ENCODE measurements around the gene TMEM131.

TMEM131 gene

GRCh38 chr2:97731274-97732020 lies 264.3 kb downstream of the TMEM131 start:
- in situ Hi-C loops (cut with MboI; ENCODE audit: low sequenced_read_pairs) = no loop called here

- in situ Hi-C loops (cut with MboI; ENCODE audit: low sequenced_read_pairs) = no loop called here
Observed at GRCh38 chr2:97730245-97730644, 265.5 kb downstream of the TMEM131 start.

- in situ Hi-C loops (cut with MboI; ENCODE audit: low sequenced_read_pairs) = no loop called here
Observed at GRCh38 chr2:97728091-97728731, 267.5 kb downstream of the TMEM131 start.

GRCh38 chr2:97727296-97727695 lies 268.5 kb downstream of the TMEM131 start:
- in situ Hi-C loops (cut with MboI; ENCODE audit: low sequenced_read_pairs) = no loop called here

GRCh38 chr2:97726261-97727064 lies 269.3 kb downstream of the TMEM131 start:
- in situ Hi-C loops (cut with MboI; ENCODE audit: low sequenced_read_pairs) = no loop called here

- in situ Hi-C loops (cut with MboI; ENCODE audit: low sequenced_read_pairs) = no loop called here
Observed at GRCh38 chr2:97724946-97725688, 270.6 kb downstream of the TMEM131 start.

GRCh38 chr2:97724501-97724900 lies 271.2 kb downstream of the TMEM131 start:
- in situ Hi-C loops (cut with MboI; ENCODE audit: low sequenced_read_pairs) = no loop called here

GRCh38 chr2:97724073-97724410 lies 271.7 kb downstream of the TMEM131 start:
- in situ Hi-C loops (cut with MboI; ENCODE audit: low sequenced_read_pairs) = no loop called here

GRCh38 chr2:97723156-97724072 lies 272.3 kb downstream of the TMEM131 start:
- in situ Hi-C loops (cut with MboI; ENCODE audit: low sequenced_read_pairs) = no loop called here

- in situ Hi-C loops (cut with MboI; ENCODE audit: low sequenced_read_pairs) = no loop called here
Observed at GRCh38 chr2:97722227-97722626, 273.5 kb downstream of the TMEM131 start.

GRCh38 chr2:97720746-97721145 lies 275.0 kb downstream of the TMEM131 start:
- in situ Hi-C loops (cut with MboI; ENCODE audit: low sequenced_read_pairs) = no loop called here

GRCh38 chr2:97719362-97720155 lies 276.2 kb downstream of the TMEM131 start:
- in situ Hi-C loops (cut with MboI; ENCODE audit: low sequenced_read_pairs) = no loop called here

- in situ Hi-C loops (cut with MboI; ENCODE audit: low sequenced_read_pairs) = no loop called here
Observed at GRCh38 chr2:97718942-97719341, 276.8 kb downstream of the TMEM131 start.

- in situ Hi-C loops (cut with MboI; ENCODE audit: low sequenced_read_pairs) = no loop called here
Observed at GRCh38 chr2:97718051-97718882, 277.5 kb downstream of the TMEM131 start.

GRCh38 chr2:97717613-97717995 lies 278.1 kb downstream of the TMEM131 start:
- in situ Hi-C loops (cut with MboI; ENCODE audit: low sequenced_read_pairs) = no loop called here

GRCh38 chr2:97716695-97717612 lies 278.8 kb downstream of the TMEM131 start:
- in situ Hi-C loops (cut with MboI; ENCODE audit: low sequenced_read_pairs) = no loop called here

GRCh38 chr2:97715951-97716694 lies 279.6 kb downstream of the TMEM131 start:
- in situ Hi-C loops (cut with MboI; ENCODE audit: low sequenced_read_pairs) = no loop called here

Measured in HL-60/S4 treated with retinoic acid at 250 ng/mL for 4 days and 3 days (cell line).